Activated naive CD8-positive, alpha-beta T cell treated with anti-CD3 and anti-CD28 coated beads, Interleukin-2, amount 10 ng/mL, durations not matched to agents 7 days and 5 days (primary cell): Measurements from ENCODE around the gene ZNF433. TPM values are rescaled to one million over a fixed set of nuclear protein-coding genes. Genes with fewer than 3 reads are reported as not detected.

Source experiments
- ATAC-seq: fragments of 150-1000 bp; cut with Tn5 transposase; one replicate; pipeline ENCODE4 v1.10.0; 2021; ENCODE audit warnings: low read depth, moderate library complexity
- POLR2A ChIA-PET: fragments of 350-600 bp; sonication (Branson Sonifier 250); formaldehyde crosslinking; loops from one replicate; lab custom pipeline; 2021; ENCODE audit warnings: antibody characterized with exemption; lab: Charles Lee
- DNase-seq: peaks from one replicate; pipeline ENCODE4 v3.0.0; 2021
- H3K27ac Mint-ChIP-seq: one replicate; pipeline ENCODE4 v1.8.0; 2022; ENCODE audit warnings: mild to moderate bottlenecking, mixed read lengths
- H3K27me3 Mint-ChIP-seq: one replicate; pipeline ENCODE4 v1.8.0; 2022; ENCODE audit warnings: mild to moderate bottlenecking, moderate library complexity, mixed read lengths
- H3K36me3 Mint-ChIP-seq: one replicate; pipeline ENCODE4 v1.8.0; 2021; ENCODE audit warnings: mild to moderate bottlenecking, mixed read lengths
- H3K4me1 Mint-ChIP-seq: one replicate; pipeline ENCODE4 v1.8.0; 2021; ENCODE audit warnings: mixed read lengths
- H3K4me3 Mint-ChIP-seq: one replicate; pipeline ENCODE4 v1.8.0; 2022; ENCODE audit warnings: mild to moderate bottlenecking, moderate library complexity, mixed read lengths
- H3K9me3 Mint-ChIP-seq: one replicate; pipeline ENCODE4 v1.8.0; 2021; ENCODE audit warnings: mixed read lengths
- total RNA-seq, 2 experiments: library from RNA; stranded (reverse); gene quantifications; one replicate each; pipeline ENCODE4 v1.2.3, GENCODE V29; 2021

Gene ZNF433
- total RNA-seq, 2 experiments from 2014 or later = 1.5 to 1.8 TPM

DNA sequence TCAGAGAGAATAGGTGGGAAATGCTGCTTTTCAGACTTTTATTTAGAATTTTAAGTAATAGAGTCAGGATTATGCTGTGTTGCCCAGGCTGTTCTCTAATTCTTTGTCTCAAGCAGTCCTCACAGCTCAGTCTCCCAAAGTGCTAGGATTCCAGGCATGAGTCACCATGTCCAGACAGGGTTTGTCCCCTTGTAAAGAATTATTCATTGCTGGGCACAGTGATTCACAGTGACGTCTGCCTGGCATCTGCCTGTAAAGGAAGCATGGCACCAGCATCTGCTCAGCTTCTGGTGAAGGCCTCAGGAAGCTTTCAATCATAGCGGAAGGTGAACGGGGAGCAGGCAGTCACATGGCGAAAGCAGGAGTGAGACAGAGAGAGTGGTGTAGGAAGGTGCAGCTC is 53.0 kb downstream of the ZNF433 start:
- no peak overlapping the region for H3K27ac Mint-ChIP-seq
- H3K9me3 Mint-ChIP-seq = peaks cover 31% of the 10 kb centered on the region
- no peak overlapping the region for H3K4me3 Mint-ChIP-seq
- ATAC-seq (no peak), DNase-seq (no peak)
- peaks cover 2% of the 10 kb centered on the region for H3K4me1 Mint-ChIP-seq
- H3K36me3 Mint-ChIP-seq = peaks cover 25% of the 10 kb centered on the region
- no peaks in the 10 kb centered on the region for H3K27me3 Mint-ChIP-seq
- POLR2A ChIA-PET = interaction anchor here (0.6 kb wide), 1 partner anchor 528 kb away, joined by 4 read pairs; no protein-coding TSS in a partner anchor

DNA sequence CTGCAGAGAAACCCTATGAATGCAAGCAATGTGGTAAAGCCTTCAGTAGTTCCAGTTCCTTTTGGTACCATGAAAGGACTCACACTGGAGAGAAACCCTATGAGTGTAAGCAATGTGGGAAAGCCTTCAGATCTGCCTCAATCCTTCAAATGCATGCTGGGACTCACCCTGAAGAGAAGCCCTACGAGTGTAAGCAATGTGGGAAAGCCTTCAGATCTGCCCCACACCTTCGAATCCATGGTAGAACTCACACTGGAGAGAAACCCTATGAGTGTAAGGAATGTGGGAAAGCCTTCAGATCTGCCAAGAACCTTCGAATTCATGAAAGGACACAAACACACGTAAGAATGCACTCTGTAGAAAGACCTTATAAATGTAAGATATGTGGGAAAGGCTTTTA is 56.0 kb downstream of the ZNF433 start:
- DNase-seq (no peak), ATAC-seq (no peak)
- Mint-ChIP-seq H3K36me3 (peaks cover 47% of the 10 kb centered on the region), H3K9me3 (peaks cover 44% of the 10 kb centered on the region), H3K4me3 (no peak overlapping the region), H3K27ac (no peak overlapping the region), H3K4me1 (no peaks in the 10 kb centered on the region), H3K27me3 (no peaks in the 10 kb centered on the region)
- POLR2A ChIA-PET = no interaction called here

DNA sequence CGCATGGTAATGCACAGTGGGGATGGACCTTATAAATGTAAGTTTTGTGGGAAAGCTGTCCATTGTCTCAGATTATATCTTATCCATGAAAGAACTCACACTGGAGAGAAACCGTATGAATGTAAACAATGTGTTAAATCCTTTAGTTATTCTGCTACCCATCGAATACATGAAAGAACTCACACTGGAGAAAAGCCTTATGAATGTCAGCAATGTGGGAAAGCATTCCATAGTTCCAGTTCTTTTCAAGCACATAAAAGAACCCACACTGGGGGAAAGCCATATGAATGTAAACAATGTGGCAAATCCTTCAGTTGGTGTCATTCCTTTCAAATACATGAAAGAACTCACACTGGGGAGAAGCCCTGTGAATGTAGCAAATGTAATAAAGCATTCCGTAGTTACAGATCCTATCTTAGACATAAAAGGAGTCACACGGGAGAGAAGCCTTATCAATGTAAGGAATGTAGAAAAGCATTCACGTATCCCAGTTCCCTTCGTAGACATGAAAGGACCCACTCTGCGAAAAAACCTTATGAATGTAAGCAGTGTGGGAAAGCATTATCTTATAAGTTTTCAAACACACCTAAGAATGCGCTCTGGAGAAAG is 56.9 kb downstream of the ZNF433 start:
- POLR2A ChIA-PET = no interaction called here
- Mint-ChIP-seq H3K27ac (no peak overlapping the region), H3K4me1 (no peaks in the 10 kb centered on the region), H3K4me3 (no peak overlapping the region), H3K36me3 (peaks cover 47% of the 10 kb centered on the region), H3K27me3 (peaks cover 2% of the 10 kb centered on the region), H3K9me3 (peaks cover 44% of the 10 kb centered on the region)
- DNase-seq (no peak), ATAC-seq (no peak)

- no peak overlapping the region for H3K27ac Mint-ChIP-seq
- H3K36me3 Mint-ChIP-seq = peaks cover 40% of the 10 kb centered on the region
- ATAC-seq (no peak), DNase-seq (no peak)
- POLR2A ChIA-PET = no interaction called here
- H3K4me1 Mint-ChIP-seq = no peaks in the 10 kb centered on the region
- peaks cover 2% of the 10 kb centered on the region for H3K27me3 Mint-ChIP-seq
- H3K4me3 Mint-ChIP-seq = no peak overlapping the region
- peaks cover 32% of the 10 kb centered on the region for H3K9me3 Mint-ChIP-seq
Observed at GRCh38 chr19:11973019-11973810, 62.3 kb downstream of the ZNF433 start.

GRCh38 chr19:11971041-11971440 is 64.4 kb downstream of the ZNF433 start:
- peaks cover 2% of the 10 kb centered on the region for H3K27me3 Mint-ChIP-seq
- no peak overlapping the region for H3K4me3 Mint-ChIP-seq
- peaks cover 25% of the 10 kb centered on the region for H3K36me3 Mint-ChIP-seq
- H3K9me3 Mint-ChIP-seq = peaks cover 21% of the 10 kb centered on the region
- DNase-seq (no peak), ATAC-seq (no peak)
- no peaks in the 10 kb centered on the region for H3K4me1 Mint-ChIP-seq
- H3K27ac Mint-ChIP-seq = no peak overlapping the region
- POLR2A ChIA-PET = no interaction called here

- H3K4me3 Mint-ChIP-seq = no peak overlapping the region
- peaks cover 2% of the 10 kb centered on the region for H3K27me3 Mint-ChIP-seq
- ATAC-seq = no peak
- peaks cover 22% of the 10 kb centered on the region for H3K36me3 Mint-ChIP-seq
- H3K4me1 Mint-ChIP-seq = peaks cover 5% of the 10 kb centered on the region
- no peak overlapping the region for H3K27ac Mint-ChIP-seq
- H3K9me3 Mint-ChIP-seq = peaks cover 18% of the 10 kb centered on the region
- no peak for DNase-seq
- POLR2A ChIA-PET = no interaction called here
Observed at GRCh38 chr19:11970174-11970573, 65.3 kb downstream of the ZNF433 start.

GRCh38 chr19:11964858-11965645 is 70.4 kb downstream of the ZNF433 start, which contains the start of gene ZNF763:
Gene ZNF763, plus strand, starts transcription at chr19:11965040. Its CDS starts 169 bp downstream, at chr19:11965209.
- no peaks in the 10 kb centered on the region for H3K27me3 Mint-ChIP-seq
- H3K27ac Mint-ChIP-seq = peak within 1 kb of the TSS; percentile 93
- POLR2A ChIA-PET = interaction anchor here (0.5 to 2.5 kb wide), 10 partner anchors 11 to 972 kb away, joined by 3 to 34 read pairs (median 4); partner anchors contain the start of genes ZNF20, ZNF433 and ZNF700
- peaks cover 20% of the 10 kb centered on the region for H3K4me1 Mint-ChIP-seq
- DNase-seq = peak; percentile 88
- H3K9me3 Mint-ChIP-seq = peaks cover 3% of the 10 kb centered on the region
- H3K4me3 Mint-ChIP-seq = peak within 1 kb of the TSS; percentile 96
- H3K36me3 Mint-ChIP-seq = peaks cover 9% of the 10 kb centered on the region
- ATAC-seq = peak; percentile 93

Other genes with a start within 250 kb of the ZNF433 start
- gene ZNF491, start 237.2 kb downstream of the ZNF433 start, total RNA-seq = 1 to 10 TPM; 3.1 to 3.6 TPM
- 10 to 100 TPM; 16.5 to 17.5 TPM for gene ZNF440, start 221.4 kb downstream of the ZNF433 start, total RNA-seq
- 10 to 100 TPM; 16.0 to 16.8 TPM for gene ZNF439, start 187.0 kb downstream of the ZNF433 start, total RNA-seq
- gene ZNF69, start 147.9 kb downstream of the ZNF433 start, total RNA-seq = 1 to 10 TPM; 4.5 to 5.8 TPM
- gene ZNF700, start 110.6 kb downstream of the ZNF433 start, total RNA-seq = 10 to 100 TPM; 24.7 to 26.1 TPM
- gene ZNF763, start 70.6 kb downstream of the ZNF433 start, total RNA-seq = 1 to 10 TPM; 5.2 to 6.1 TPM
- gene ZNF878, start 17.3 kb upstream of the ZNF433 start, total RNA-seq = 1 to 10 TPM in 1 of 2 experiments, under 1 TPM in 1; 0.91 to 1.2 TPM
- gene ZNF844, start 29.1 kb upstream of the ZNF433 start, total RNA-seq = 1 to 10 TPM; 6.7 to 9.1 TPM
- 1 to 10 TPM; 5.9 to 7.2 TPM for gene ZNF20, start 104.7 kb upstream of the ZNF433 start, total RNA-seq
- gene ZNF625, start 121.1 kb upstream of the ZNF433 start, total RNA-seq = 1 to 10 TPM; 7.2 to 8.2 TPM
- gene ZNF136, start 127.4 kb upstream of the ZNF433 start, total RNA-seq = 10 to 100 TPM; 16.4 to 18.2 TPM